Measurements from ENCODE around the gene GATA5.
"Not testable (repeated sequence)": the region's sequence is repeated elsewhere in the genome, so short reads cannot be mapped to it uniquely, and the experiment has no call there.

The GATA5 gene

GRCh38 chr20:62427172-62428001 lies 48.4 kb downstream of the GATA5 start, which contains the start of gene RBBP8NL:
RBBP8NL (minus strand) TSS chr20:62427539; CDS start chr20:62419647, 7,892 bp downstream.
- no peak for DNase-seq

GRCh38 chr20:62426699-62427131 lies 49.1 kb downstream of the GATA5 start:
- DNase-seq = no peak

DNA sequence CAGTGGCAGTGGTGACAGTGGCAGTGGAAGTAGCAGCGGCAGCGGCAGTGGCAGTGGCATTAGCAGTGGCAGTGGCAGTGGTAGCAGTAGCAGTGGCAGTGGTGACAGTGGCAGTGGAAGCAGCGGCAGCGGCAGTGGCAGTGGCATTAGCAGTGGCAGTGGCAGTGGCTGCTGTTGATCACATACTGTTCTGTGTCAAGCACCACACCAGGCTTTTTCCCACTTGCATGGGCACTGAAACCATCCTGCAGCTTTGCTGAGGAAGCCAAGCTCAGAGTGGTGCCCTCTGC lies 49.8 kb downstream of the GATA5 start:
- DNase-seq = not testable (repeated sequence)

DNA sequence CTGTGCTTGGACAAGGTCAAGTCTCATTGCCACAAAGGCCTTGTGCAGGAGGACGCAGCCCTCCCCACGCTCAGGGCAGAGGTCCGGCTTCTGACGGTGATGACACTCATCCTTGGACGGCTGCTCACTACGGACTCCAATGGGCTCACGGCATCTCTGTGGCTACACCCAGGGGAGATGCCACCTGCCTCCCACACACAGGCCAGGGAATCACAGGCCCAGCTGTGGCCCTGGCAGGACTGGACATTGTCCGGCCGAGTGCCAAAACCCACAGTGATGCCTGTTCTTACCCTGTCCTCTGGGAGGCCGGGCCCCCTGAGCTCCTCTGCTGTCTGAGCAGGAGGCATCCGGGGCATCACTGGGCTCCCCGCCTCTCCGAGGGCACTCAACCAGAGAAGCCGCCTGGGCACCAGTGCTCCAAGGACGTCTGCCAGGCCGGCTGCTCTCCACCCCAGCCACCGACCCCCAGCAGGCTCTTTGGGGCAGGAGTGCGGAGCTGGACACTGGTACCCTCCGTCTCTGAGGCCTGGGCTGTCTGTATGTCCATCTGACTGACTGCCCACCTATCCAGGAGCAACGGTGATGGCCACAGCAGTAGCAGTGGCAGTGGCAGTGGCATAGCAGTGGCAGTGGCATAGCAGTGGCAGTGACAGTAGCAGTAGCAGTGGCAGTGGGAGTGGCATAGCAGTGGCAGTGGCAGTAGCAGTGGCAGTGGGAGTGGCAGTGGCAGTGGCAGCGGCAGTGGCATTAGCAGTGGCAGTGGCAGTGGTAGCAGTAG lies 50.3 kb downstream of the GATA5 start:
- no peak for DNase-seq

- DNase-seq = no peak
These were observed 51.3 kb downstream of the GATA5 start for GRCh38 chr20:62424249-62425107.

DNA sequence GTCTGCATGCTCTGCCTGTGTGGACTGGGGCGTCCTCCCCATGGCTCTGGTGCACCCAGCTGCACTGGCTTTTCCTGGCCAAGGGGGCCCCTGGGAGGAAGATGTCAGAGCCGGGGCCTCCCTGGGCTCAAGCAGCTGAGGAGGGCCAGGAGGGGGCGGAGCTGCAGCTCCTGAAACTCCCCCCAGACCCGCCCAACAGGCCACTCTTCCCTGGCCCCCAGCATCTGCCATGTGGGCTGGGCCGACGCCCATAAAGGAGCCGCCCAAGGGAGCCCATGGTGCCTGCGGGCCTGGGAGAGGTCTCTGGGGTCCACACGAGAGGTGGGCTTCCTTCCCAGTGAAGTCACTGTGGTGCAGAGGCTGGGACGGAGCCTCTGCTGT lies 52.5 kb downstream of the GATA5 start:
- no peak for DNase-seq

GRCh38 chr20:62422636-62423325 lies 53.0 kb downstream of the GATA5 start:
- no peak for DNase-seq

DNA sequence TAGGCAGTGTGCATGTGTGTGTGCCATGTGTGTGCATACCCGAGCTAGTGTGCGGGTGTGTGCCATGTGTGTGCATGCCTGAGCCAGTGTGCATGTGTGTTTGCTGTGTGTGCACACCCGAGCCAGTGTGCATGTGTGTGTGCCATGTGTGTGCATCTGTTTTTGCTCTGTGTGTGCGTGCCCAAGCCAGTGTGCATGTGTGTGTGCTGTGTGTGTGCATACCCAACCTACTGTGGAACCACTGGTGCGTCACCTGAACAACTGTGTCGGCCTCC lies 54.1 kb downstream of the GATA5 start:
- DNase-seq = no peak

GRCh38 chr20:62420846-62421715 lies 54.7 kb downstream of the GATA5 start:
- DNase-seq = no peak

- no peak for DNase-seq
These were observed 56.0 kb downstream of the GATA5 start for GRCh38 chr20:62419759-62420158.

- no peak for DNase-seq
These were observed 56.9 kb downstream of the GATA5 start for GRCh38 chr20:62418709-62419487.

DNA sequence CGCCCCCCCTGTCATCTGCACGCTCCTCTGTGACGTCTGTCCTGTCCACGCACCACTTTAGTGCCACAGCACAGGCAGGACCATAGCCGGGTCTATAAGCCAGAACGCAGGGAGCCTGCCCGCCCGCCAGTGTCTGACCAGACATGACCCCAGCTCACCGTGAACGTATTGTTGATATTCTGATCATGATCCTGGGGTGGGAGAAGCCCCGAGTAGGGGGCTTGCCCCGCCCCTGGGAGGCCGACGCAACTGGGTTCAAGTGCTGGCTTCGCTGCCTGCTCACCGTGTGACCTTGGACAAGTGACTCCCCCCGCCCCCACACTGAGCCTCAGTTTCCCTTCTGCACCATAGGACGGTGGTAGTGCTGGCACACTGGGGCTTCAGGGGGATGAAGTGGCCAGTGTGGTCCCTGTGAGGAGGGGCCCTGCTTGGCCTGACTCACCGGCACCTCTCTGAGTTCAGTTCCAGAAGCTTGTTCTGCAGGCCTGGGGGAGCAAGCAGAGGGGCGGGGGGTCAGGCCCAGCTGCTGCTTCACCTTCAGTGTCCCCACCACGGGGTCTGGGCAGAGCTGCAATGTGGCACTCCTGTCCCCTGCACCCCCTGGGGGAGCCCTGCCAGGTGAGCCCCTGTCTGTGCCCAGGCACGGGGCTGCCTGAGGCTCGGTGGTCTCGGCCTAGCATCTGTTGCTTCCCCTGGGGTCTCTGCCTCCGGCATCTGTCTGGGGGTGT lies 57.6 kb downstream of the GATA5 start:
- no peak for DNase-seq

- no peak for DNase-seq
These were observed 58.9 kb downstream of the GATA5 start for GRCh38 chr20:62416651-62417637.

- DNase-seq = no peak
These were observed 60.3 kb downstream of the GATA5 start for GRCh38 chr20:62415354-62416111.

DNA sequence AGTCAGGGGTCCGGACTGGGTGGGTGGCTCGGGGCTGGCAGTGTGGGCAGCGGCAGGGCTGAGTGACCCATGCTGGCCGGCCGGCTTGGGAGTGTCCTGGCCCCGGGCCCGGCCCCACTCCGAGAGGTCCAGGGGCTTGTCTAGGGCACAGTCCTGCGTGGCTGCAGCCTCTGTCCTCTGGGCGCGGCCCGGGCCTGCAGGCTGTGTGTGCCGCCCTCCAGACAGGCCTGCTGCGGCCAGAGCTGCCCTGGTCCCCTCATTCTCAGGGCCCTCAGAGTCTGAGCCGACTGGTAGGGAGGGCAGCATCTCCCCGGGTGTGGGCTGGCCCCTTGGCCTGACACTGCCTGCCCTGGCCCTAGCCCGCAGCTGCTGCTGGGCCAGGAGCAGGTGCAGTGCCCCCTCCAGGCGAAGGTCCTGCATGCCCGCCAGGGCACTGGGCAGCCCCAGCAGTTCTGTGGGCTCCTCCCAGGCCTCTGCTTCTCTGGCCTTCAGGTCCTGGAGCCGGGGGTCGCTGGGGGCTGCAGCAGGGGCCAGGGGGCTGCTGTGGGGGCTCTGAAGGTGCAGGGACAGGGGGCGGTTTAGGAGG lies 61.8 kb downstream of the GATA5 start:
- DNase-seq = no peak

Measured in NCI-H774 (cell line).